GM10248 (cell line): Measurements from ENCODE around the gene TLR7.

Experiments used
- CTCF ChIA-PET: fragments of 300-600 bp; sonication (Branson Sonifier 250); formaldehyde crosslinking; extraction: SDS; loops from one replicate; lab custom pipeline; 2021; ENCODE audit warnings: antibody characterized with exemption; lab: Yijun Ruan, JAX
- POLR2A ChIA-PET: fragments of 350-650 bp; sonication (Branson Sonifier 250); formaldehyde crosslinking; extraction: SDS; loops from one replicate; lab custom pipeline; 2020; ENCODE audit warnings: antibody characterized with exemption; lab: Yijun Ruan, JAX
- DNase-seq: peaks from one replicate; pipeline ENCODE4 v3.0.0; 2012; ENCODE audit errors: extremely low spot score
- TF ChIP-seq, protein P1 (sequence below): IDR thresholded peaks from 2 replicates; pipeline ENCODE4 v1.5.1; 2012; ENCODE audit warnings: mild to moderate bottlenecking, low read depth; ENCODE audit errors: extremely low read depth, missing control alignments, control extremely low read depth

Gene TLR7

GRCh38 chrX:12866451-12867377 lies at the start of gene TLR7:
Gene TLR7 (plus strand): TSS chrX:12867072. CDS start chrX:12867579, 507 bp downstream.
- ChIA-PET CTCF (interaction anchor here (0.8 to 1.4 kb wide), 5 partner anchors 13 to 80 kb away, joined by 3 to 5 read pairs (median 3); no protein-coding TSS in a partner anchor), POLR2A (interaction anchor here (0.6 kb wide), 1 partner anchor 10 kb away, joined by 5 read pairs; no protein-coding TSS in a partner anchor)
- TF ChIP-seq, protein P1, sequence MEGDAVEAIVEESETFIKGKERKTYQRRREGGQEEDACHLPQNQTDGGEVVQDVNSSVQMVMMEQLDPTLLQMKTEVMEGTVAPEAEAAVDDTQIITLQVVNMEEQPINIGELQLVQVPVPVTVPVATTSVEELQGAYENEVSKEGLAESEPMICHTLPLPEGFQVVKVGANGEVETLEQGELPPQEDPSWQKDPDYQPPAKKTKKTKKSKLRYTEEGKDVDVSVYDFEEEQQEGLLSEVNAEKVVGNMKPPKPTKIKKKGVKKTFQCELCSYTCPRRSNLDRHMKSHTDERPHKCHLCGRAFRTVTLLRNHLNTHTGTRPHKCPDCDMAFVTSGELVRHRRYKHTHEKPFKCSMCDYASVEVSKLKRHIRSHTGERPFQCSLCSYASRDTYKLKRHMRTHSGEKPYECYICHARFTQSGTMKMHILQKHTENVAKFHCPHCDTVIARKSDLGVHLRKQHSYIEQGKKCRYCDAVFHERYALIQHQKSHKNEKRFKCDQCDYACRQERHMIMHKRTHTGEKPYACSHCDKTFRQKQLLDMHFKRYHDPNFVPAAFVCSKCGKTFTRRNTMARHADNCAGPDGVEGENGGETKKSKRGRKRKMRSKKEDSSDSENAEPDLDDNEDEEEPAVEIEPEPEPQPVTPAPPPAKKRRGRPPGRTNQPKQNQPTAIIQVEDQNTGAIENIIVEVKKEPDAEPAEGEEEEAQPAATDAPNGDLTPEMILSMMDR: no peak
- DNase-seq: no peak

- CTCF ChIA-PET: no interaction called here
- POLR2A ChIA-PET: interaction anchor here (0.7 kb wide), 1 partner anchor 1368 kb away, joined by 5 read pairs; no protein-coding TSS in a partner anchor
- TF ChIP-seq, protein P1: no peak
- DNase-seq: no peak
Observed at GRCh38 chrX:12817528-12817927, 49.3 kb upstream of the TLR7 start.

- TF ChIP-seq, protein P1: no peak
- ChIA-PET CTCF (interaction anchor here (1.5 kb wide), 2 partner anchors 76 to 77 kb away, joined by 3 read pairs; no protein-coding TSS in a partner anchor), POLR2A (no interaction called here)
- no peak for DNase-seq
Observed at GRCh38 chrX:12819222-12819621, 47.6 kb upstream of the TLR7 start.

DNA sequence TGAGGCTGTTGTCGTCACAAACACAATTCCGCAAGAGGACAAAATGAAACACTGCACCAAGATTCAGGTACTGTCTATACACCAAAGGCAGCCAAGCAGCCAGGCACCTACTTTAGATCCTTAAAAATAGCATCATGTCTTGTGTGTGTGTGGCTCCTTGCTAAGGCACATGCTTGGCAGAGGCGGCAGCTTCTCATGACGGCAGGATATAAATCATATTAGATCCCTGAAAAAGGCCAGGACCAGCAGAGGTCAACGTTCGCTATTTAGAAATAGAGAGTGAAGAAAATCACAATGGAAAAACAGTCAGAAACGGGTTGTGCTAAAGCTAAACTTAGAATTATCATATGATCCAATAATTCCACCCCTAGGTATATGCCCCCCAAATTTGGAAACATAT lies 46.1 kb upstream of the TLR7 start:
- CTCF ChIA-PET: interaction anchor here (1.5 kb wide), 2 partner anchors 74 to 76 kb away, joined by 3 read pairs; no protein-coding TSS in a partner anchor
- TF ChIP-seq, protein P1: no peak
- POLR2A ChIA-PET: no interaction called here
- no peak for DNase-seq

DNA sequence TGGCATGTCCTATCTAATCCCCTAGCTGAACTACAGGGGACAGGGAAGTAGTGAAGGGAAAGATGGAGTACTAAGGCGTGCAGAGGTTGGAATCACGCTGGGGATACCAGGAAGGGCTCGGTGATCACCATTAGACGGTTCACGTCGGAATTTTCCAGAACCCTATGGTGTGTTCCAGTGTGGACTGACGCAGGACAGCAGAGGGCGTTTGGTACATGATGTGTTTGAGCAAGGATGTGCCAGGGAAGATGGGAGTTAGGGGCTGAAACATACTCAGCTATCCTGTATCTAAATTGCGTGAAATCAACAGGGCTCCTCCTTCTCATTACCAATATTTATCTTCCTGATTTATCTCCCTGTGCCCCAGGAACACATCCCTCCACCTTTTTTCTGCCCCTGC lies 41.9 kb upstream of the TLR7 start:
- DNase-seq: no peak
- POLR2A ChIA-PET: no interaction called here
- TF ChIP-seq, protein P1: no peak
- CTCF ChIA-PET: no interaction called here

DNA sequence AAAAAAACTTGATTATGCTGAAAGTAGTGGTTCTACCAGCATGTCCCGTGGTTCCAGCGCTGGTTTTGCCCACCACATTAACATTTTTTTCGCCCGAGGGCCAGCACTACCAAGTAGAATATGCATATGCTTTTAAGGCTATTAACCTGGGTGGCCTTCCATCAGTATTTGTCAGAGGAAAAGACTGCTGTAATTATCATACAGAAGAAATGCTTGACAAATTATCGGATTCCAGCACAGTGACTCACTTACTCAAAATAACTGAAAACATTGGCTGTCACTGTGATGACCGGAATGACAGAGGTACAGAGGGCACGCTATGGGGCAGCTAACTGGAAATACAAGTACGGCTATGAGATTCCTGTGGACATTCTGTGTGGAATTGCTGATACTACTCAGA lies 41.1 kb upstream of the TLR7 start:
- no peak for DNase-seq
- ChIA-PET CTCF (no interaction called here), POLR2A (no interaction called here)
- TF ChIP-seq, protein P1: no peak
